Tibial artery (tissue), 4 donors: ENCODE results near the gene FAM200C.

ENCODE experiments used
- DNase-seq, 2 donors: peaks; one replicate each; pipeline ENCODE4 v3.0.0-alpha.2; 2019
- H3K27ac ChIP-seq, 2 donors: fragments of 200-600 bp; sonication (generic) in 1 of 2; 1 replicate in 1 of 2; 2 replicates in 1 of 2; pipeline ENCODE4 v1.5.1; 2018 to 2019; ENCODE audit warnings: mild to moderate bottlenecking in 1 of 2
- H3K27me3 ChIP-seq, 2 donors: fragments of 200-600 bp; sonication (generic) in 1 of 2; one replicate each; pipeline versions ENCODE4 v1.5.1 to v1.6.0; 2016 to 2019
- H3K36me3 ChIP-seq, 3 donors: fragments of 200-600 bp; sonication (generic) in 2 of 3; one replicate each; pipeline ENCODE4 v1.5.1; 2016 to 2019; ENCODE audit warnings: mild to moderate bottlenecking in 2 of 3
- H3K4me1 ChIP-seq, 4 donors: fragments of 200-600 bp; sonication (generic) in 2 of 4; 1 replicate in 3 of 4; 2 replicates in 1 of 4; pipeline ENCODE4 v1.5.1; 2016 to 2019
- H3K4me3 ChIP-seq, 2 donors: fragments of 200-600 bp; sonication (generic) in 1 of 2; 1 replicate in 1 of 2; 2 replicates in 1 of 2; pipeline ENCODE4 v1.5.1; 2018 to 2019; ENCODE audit warnings: mild to moderate bottlenecking in 2 of 2
- H3K9me3 ChIP-seq, 3 donors: fragments of 200-600 bp; sonication (generic) in 1 of 3; one replicate each; pipeline ENCODE4 v1.5.1; 2016 to 2019
- CTCF ChIP-seq, 2 experiments: fragments of 200-600 bp in 1 of 2; fragments of 450-650 bp in 1 of 2; IDR thresholded peaks; one replicate each; pipeline ENCODE4 v1.5.1; 2017 to 2019; ENCODE audit warnings: antibody characterized with exemption in 2 of 2, mild to moderate bottlenecking in 1 of 2, moderate library complexity in 1 of 2
- intact Hi-C: fragments of 100-400 bp; cut with DNase I; formaldehyde crosslinking; loops from one replicate; pipeline ENCODE4 v1.15.0; 2023; ENCODE audit warnings: low total_unique reads

The FAM200C gene

GRCh38 chr5:160360310-160360709 is 39.5 kb downstream of the FAM200C start:
- Histone ChIP-seq H3K9me3 (no peaks in the 10 kb centered on the region), H3K27me3 (no peaks in the 10 kb centered on the region), H3K36me3 (no peaks in the 10 kb centered on the region), H3K4me3 (no peak overlapping the region), H3K4me1 (peaks cover 0 to 74% (median 53%) of the 10 kb centered on the region in 4 donors), H3K27ac (peak overlapping the region; percentile 73 to 95)
- no peak for TF ChIP-seq CTCF (IDR thresholded peaks at IDR 0.05)
- intact Hi-C loops, result no loop called here
- DNase-seq, result no peak

GRCh38 chr5:160359816-160360215 is 40.0 kb downstream of the FAM200C start:
- peak in 1 of 2 donors; percentile 44 for DNase-seq
- Histone ChIP-seq H3K27ac (peak overlapping the region; percentile 73 to 95), H3K27me3 (no peaks in the 10 kb centered on the region), H3K36me3 (no peaks in the 10 kb centered on the region), H3K4me1 (peaks cover 0 to 74% (median 53%) of the 10 kb centered on the region in 4 donors), H3K4me3 (no peak overlapping the region), H3K9me3 (no peaks in the 10 kb centered on the region)
- intact Hi-C loops, result no loop called here
- TF ChIP-seq CTCF (IDR thresholded peaks at IDR 0.05), result no peak

GRCh38 chr5:160359242-160359641 is 40.6 kb downstream of the FAM200C start:
- TF ChIP-seq CTCF (IDR thresholded peaks at IDR 0.05), result no peak
- Histone ChIP-seq H3K9me3 (no peaks in the 10 kb centered on the region), H3K27me3 (no peaks in the 10 kb centered on the region), H3K4me3 (no peak overlapping the region), H3K27ac (peak overlapping the region; percentile 81 to 95), H3K36me3 (no peaks in the 10 kb centered on the region), H3K4me1 (peaks cover 0 to 75% (median 53%) of the 10 kb centered on the region in 4 donors)
- no peak for DNase-seq
- intact Hi-C loops, result no loop called here

- H3K9me3 ChIP-seq, result no peaks in the 10 kb centered on the region
- DNase-seq, result peak; percentile 43 to 81
- H3K36me3 ChIP-seq, result no peaks in the 10 kb centered on the region
- H3K27ac ChIP-seq, result peak overlapping the region; percentile 81 to 95
- H3K27me3 ChIP-seq, result no peaks in the 10 kb centered on the region
- peaks cover 0 to 74% (median 46%) of the 10 kb centered on the region in 4 donors for H3K4me1 ChIP-seq
- intact Hi-C loops, result no loop called here
- peak overlapping the region; percentile 32 to 38 for H3K4me3 ChIP-seq
- TF ChIP-seq CTCF (IDR thresholded peaks at IDR 0.05), result no peak
Measured at GRCh38 chr5:160357861-160358411, 41.9 kb downstream of the FAM200C start.

GRCh38 chr5:160357394-160357793 is 42.5 kb downstream of the FAM200C start:
- Histone ChIP-seq H3K4me3 (peak overlapping the region; percentile 32 to 38), H3K4me1 (peaks cover 0 to 68% (median 42%) of the 10 kb centered on the region in 4 donors)
- no peak for DNase-seq

More at GRCh38 chr5:160357394-160357793, 42.5 kb downstream of the FAM200C start:
- Histone ChIP-seq H3K36me3 (no peaks in the 10 kb centered on the region), H3K27me3 (no peaks in the 10 kb centered on the region), H3K27ac (peak overlapping the region; percentile 81 to 95), H3K9me3 (no peaks in the 10 kb centered on the region)
- no peak for TF ChIP-seq CTCF (IDR thresholded peaks at IDR 0.05)
- intact Hi-C loops, result no loop called here
